H1 (cell line): ENCODE measurements around the gene ZNF318. TPM values are rescaled to one million over a fixed set of nuclear protein-coding genes. Genes with fewer than 3 reads are reported as not detected.

Experiments used
- CTCF ChIA-PET: fragments of 300-600 bp; sonication (Branson Sonifier 250); formaldehyde crosslinking; loops from one replicate; lab custom pipeline; 2021; ENCODE audit not compliant: partially characterized antibody; lab: Charles Lee
- POLR2A ChIA-PET: fragments of 300-600 bp; sonication (Branson Sonifier 250); formaldehyde crosslinking; loops from one replicate; lab custom pipeline; 2021; ENCODE audit warnings: inconsistent platforms; ENCODE audit not compliant: partially characterized antibody; lab: Charles Lee
- DNase-seq, 2 experiments: peaks; one replicate each; pipeline versions ENCODE4 v3.0.0 to v3.0.0-alpha.2; 2010 to 2022; ENCODE audit warnings: low spot score in 2 of 2, low read depth in 1 of 2, mixed read lengths in 1 of 2
- FAIRE-seq: peaks from 2 replicates; lab custom pipeline; 2011; peaks lifted over from hg19 to GRCh38; lab: Jason Lieb, UNC
- H2AFZ ChIP-seq: 2 replicates; pipeline ENCODE4 v1.8.1; 2012; ENCODE audit warnings: low read length, inconsistent platforms
- H2AK5ac ChIP-seq: 2 replicates; pipeline ENCODE4 v1.6.1; 2013; ENCODE audit warnings: low read depth, low read length
- H2BK120ac ChIP-seq: replicated peaks from 2 replicates; pipeline ENCODE3; 2013; ENCODE audit warnings: low read depth, low read length, inconsistent platforms
- H2BK12ac ChIP-seq: 2 replicates; pipeline ENCODE4 v1.6.1; 2013; ENCODE audit warnings: low read depth, low read length
- H2BK15ac ChIP-seq: 2 replicates; pipeline ENCODE4 v1.6.1; 2013; ENCODE audit warnings: low read length
- H2BK20ac ChIP-seq: 2 replicates; pipeline ENCODE4 v1.6.1; 2013; ENCODE audit warnings: low read length
- H2BK5ac ChIP-seq: 2 replicates; pipeline ENCODE4 v1.6.1; 2013; ENCODE audit warnings: low read depth, low read length
- H3K14ac ChIP-seq: 2 replicates; pipeline ENCODE4 v1.6.1; 2013; ENCODE audit warnings: inconsistent platforms; ENCODE audit not compliant: insufficient read length
- H3K18ac ChIP-seq: 2 replicates; pipeline ENCODE4 v1.6.1; 2013; ENCODE audit warnings: low read length; ENCODE audit errors: extremely low read depth
- H3K23ac ChIP-seq: 2 replicates; pipeline ENCODE4 v1.6.1; 2013; ENCODE audit warnings: inconsistent platforms; ENCODE audit not compliant: insufficient read length
- H3K23me2 ChIP-seq: 2 replicates; pipeline ENCODE4 v1.6.1; 2013; ENCODE audit warnings: low read depth, low read length
- H3K27ac ChIP-seq: 2 replicates; pipeline ENCODE4 v1.6.1; 2011; ENCODE audit warnings: low read depth, low read length, inconsistent platforms
- H3K27me3 ChIP-seq, 4 experiments: replicated peaks in 1 of 4; 1 replicate in 1 of 4; 2 replicates in 3 of 4; pipeline versions ENCODE4 v1.6.1 to v1.8.1; 2011 to 2013; ENCODE audit warnings: low read length in 3 of 4, mild to moderate bottlenecking in 3 of 4, inconsistent platforms in 2 of 4, mixed read lengths in 2 of 4, moderate library complexity in 1 of 4; ENCODE audit not compliant: control insufficient read depth in 3 of 4, insufficient read depth in 3 of 4; ENCODE audit errors: extremely low read depth in 1 of 4
- H3K36me3 ChIP-seq, 4 experiments: 2 replicates each; pipeline versions ENCODE4 v1.6.1 to v1.8.1; 2011 to 2013; ENCODE audit warnings: mild to moderate bottlenecking in 4 of 4, low read length in 3 of 4, moderate library complexity in 2 of 4, control low read depth in 1 of 4, inconsistent platforms in 1 of 4; ENCODE audit not compliant: insufficient read depth in 4 of 4, control insufficient read depth in 2 of 4
- H3K4ac ChIP-seq: replicated peaks from 2 replicates; pipeline ENCODE3; 2013; ENCODE audit warnings: low read length, low read depth, mixed read lengths, inconsistent platforms; ENCODE audit not compliant: insufficient read length
- H3K4me1 ChIP-seq, 4 experiments: replicated peaks in 1 of 4; 1 replicate in 1 of 4; 2 replicates in 3 of 4; pipeline versions ENCODE4 v1.6.1 to v1.8.1; 2011 to 2013; ENCODE audit warnings: low read length in 3 of 4, inconsistent platforms in 2 of 4, mixed read lengths in 1 of 4; ENCODE audit not compliant: insufficient read depth in 4 of 4, control insufficient read depth in 3 of 4
- H3K4me2 ChIP-seq, 2 experiments: 2 replicates each; pipeline versions ENCODE4 v1.6.1 to v1.8.1; 2011 to 2013; ENCODE audit warnings: low read depth in 2 of 2, low read length in 2 of 2, control low read depth in 1 of 2, inconsistent platforms in 1 of 2, mild to moderate bottlenecking in 1 of 2; ENCODE audit not compliant: insufficient read depth in 1 of 2
- H3K4me3 ChIP-seq, 4 experiments: fragments of 200-600, 300-600 bp in 1 of 4; sonication (generic), shearing (Covaris generic), sonication (Bioruptor Twin) in 1 of 4; 2 replicates each; pipeline versions ENCODE4 v1.5.1 to v1.8.1; 2011 to 2016; ENCODE audit warnings: low read length in 4 of 4, low read depth in 3 of 4, control low read depth in 2 of 4, inconsistent platforms in 2 of 4, mild to moderate bottlenecking in 2 of 4, mixed read lengths in 1 of 4, moderate library complexity in 1 of 4; ENCODE audit not compliant: insufficient read depth in 2 of 4; ENCODE audit errors: extremely low read depth in 1 of 4
- H3K56ac ChIP-seq: replicated peaks from 2 replicates; pipeline ENCODE3; 2013; ENCODE audit warnings: low read depth, mild to moderate bottlenecking, mixed read lengths, low read length, inconsistent platforms; ENCODE audit not compliant: insufficient read length
- H3K79me1 ChIP-seq: 2 replicates; pipeline ENCODE4 v1.6.1; 2013; ENCODE audit warnings: low read depth, low read length, control low read depth
- H3K79me2 ChIP-seq, 2 experiments: 2 replicates each; pipeline versions ENCODE4 v1.6.1 to v1.8.1; 2012 to 2013; ENCODE audit warnings: low read length in 2 of 2, mild to moderate bottlenecking in 2 of 2, inconsistent platforms in 1 of 2; ENCODE audit not compliant: insufficient read depth in 2 of 2, control insufficient read depth in 1 of 2
- H3K9ac ChIP-seq, 4 experiments: replicated peaks in 1 of 4; 1 replicate in 1 of 4; 2 replicates in 3 of 4; pipeline versions ENCODE4 v1.6.1 to v1.8.1; 2011 to 2013; ENCODE audit warnings: low read depth in 3 of 4, low read length in 3 of 4, control low read depth in 2 of 4, mild to moderate bottlenecking in 2 of 4, moderate library complexity in 2 of 4, inconsistent platforms in 1 of 4; ENCODE audit errors: extremely low read depth in 1 of 4
- H3K9me3 ChIP-seq, 2 experiments: 2 replicates each; pipeline versions ENCODE4 v1.6.1 to v1.8.1; 2012 to 2013; ENCODE audit warnings: mild to moderate bottlenecking in 2 of 2, moderate library complexity in 2 of 2, control low read depth in 1 of 2, inconsistent platforms in 1 of 2, low read depth in 1 of 2, low read length in 1 of 2, mixed read lengths in 1 of 2; ENCODE audit not compliant: insufficient read depth in 2 of 2
- H4K20me1 ChIP-seq, 2 experiments: replicated peaks in 1 of 2; 2 replicates each; pipeline versions ENCODE3 to v1.8.1; 2011 to 2013; ENCODE audit warnings: inconsistent platforms in 2 of 2, low read length in 2 of 2, mild to moderate bottlenecking in 1 of 2; ENCODE audit not compliant: insufficient read depth in 2 of 2, control insufficient read depth in 1 of 2
- H4K5ac ChIP-seq: 2 replicates; pipeline ENCODE4 v1.6.1; 2013; ENCODE audit warnings: low read length, low read depth, mixed read lengths, inconsistent platforms; ENCODE audit not compliant: insufficient read length
- H4K8ac ChIP-seq: 2 replicates; pipeline ENCODE4 v1.8.0; 2013; ENCODE audit warnings: mild to moderate bottlenecking, moderate library complexity, low read length, inconsistent platforms; ENCODE audit not compliant: insufficient read depth; ENCODE audit errors: extremely low read depth
- H4K91ac ChIP-seq: replicated peaks from 2 replicates; pipeline ENCODE3; 2013; ENCODE audit warnings: low read length, mixed read lengths, inconsistent platforms; ENCODE audit not compliant: insufficient read length
- KDM1A ChIP-seq: fragments of 200-600, 300-600 bp; sonication (generic); IDR thresholded peaks from 2 replicates; pipeline ENCODE4 v1.7.1; 2016; ENCODE audit warnings: mild to moderate bottlenecking, low read length, borderline replicate concordance
- RAD21 ChIP-seq, 2 experiments: IDR thresholded peaks in 1 of 2; conservative IDR thresholded peaks in 1 of 2; 2 replicates each; pipeline ENCODE4 v1.6.1; 2011; ENCODE audit warnings: low read depth in 2 of 2, low read length in 2 of 2, improper control_type of control experiment in 1 of 2, inconsistent platforms in 1 of 2, mild to moderate bottlenecking in 1 of 2, moderate library complexity in 1 of 2
- WGBS, 2 experiments: shearing (Covaris generic) in 1 of 2; methylation state at CpG; one replicate each; pipeline versions ENCODE4 v1.1.6 to v1.1.7; 2013 to 2015; ENCODE audit warnings: low lambda C conversion rate in 2 of 2, mixed read lengths in 2 of 2, inconsistent platforms in 1 of 2, low coverage in 1 of 2, missing lambda C conversion rate in 1 of 2; ENCODE audit not compliant: insufficient replicate concordance in 2 of 2, insufficient coverage in 1 of 2, insufficient read length in 1 of 2; ENCODE audit errors: extremely low coverage in 1 of 2, missing lambda C conversion rate in 1 of 2; 5-methylcytosine and 5-hydroxymethylcytosine counted together
- polyA plus RNA-seq, 7 experiments: library from polyadenylated mRNA; depleted of rRNA in 3 of 7; stranded (reverse) in 5 of 7; unstranded in 2 of 7; fragments of >200 nt in 5 of 7; fragments of 200-250 nt in 2 of 7; gene quantifications; 1 replicate in 5 of 7; 2 replicates in 1 of 7; 4 replicates in 1 of 7; pipeline versions ENCODE4 v1.2.1 to v1.2.3, GENCODE V29; 2011 to 2013; ENCODE audit warnings: missing spikeins in 2 of 7, mixed read lengths in 2 of 7
- total RNA-seq: library from RNA; stranded (reverse); fragmentation: NEBNext Ultra II Directional; extraction: Animal tissue kit (Norgen Biotek cat#: 25700); gene quantifications from 2 replicates; pipeline ENCODE4 v1.2.1, GENCODE V29; 2021

ZNF318 gene
- total and polyA plus RNA-seq, 2 of the 8 experiments (the other 6 are each of a cell fraction or from before 2014, with no cell fraction given) = 10.2 to 22.1 TPM

- Histone ChIP-seq H3K23me2 (no peaks in the 10 kb centered on the region), H4K8ac (no peak overlapping the region), H2BK5ac (no peak overlapping the region), H3K79me1 (no peaks in the 10 kb centered on the region), H2AFZ (no peak overlapping the region), H2AK5ac (no peak overlapping the region), H3K27ac (no peak overlapping the region), H4K91ac (no peak overlapping the region), H3K9ac (no peak overlapping the region), H3K4ac (no peak overlapping the region), H3K4me1 (no peaks in the 10 kb centered on the region), H2BK120ac (no peak overlapping the region), H2BK15ac (peak overlapping the region; percentile 12; the same call in 1 of the 2 replicates), H2BK20ac (no peak overlapping the region), H4K20me1 (no peaks in the 10 kb centered on the region), H3K9me3 (no peaks in the 10 kb centered on the region), H3K14ac (no peak overlapping the region), H3K18ac (no peak overlapping the region), H3K56ac (no peak overlapping the region), H3K23ac (no peak overlapping the region), H3K79me2 (no peaks in the 10 kb centered on the region), H4K5ac (no peak overlapping the region), H3K27me3 (no peaks in the 10 kb centered on the region), H3K36me3 (no peaks in the 10 kb centered on the region), H3K4me3 (no peak overlapping the region), H2BK12ac (no peak overlapping the region), H3K4me2 (no peak overlapping the region)
- no peak for DNase-seq
- WGBS, 2 experiments = 100% methylated on average over 1 of the region's 1 CpG; no CpG with 5 or more reads in 1 of the 2 experiments
- FAIRE-seq = no peak
- TF ChIP-seq KDM1A (no peak), RAD21 (IDR thresholded peaks at IDR 0.05 in 1 of 2, conservative IDR thresholded peaks at IDR 0.05 in 1 of 2; ENCODE audit: low read depth in 2 of 2, low read length in 2 of 2) (no peak)
- ChIA-PET POLR2A (no interaction called here), CTCF (no interaction called here)
Measured at GRCh38 chr6:43407296-43407695, 37.8 kb upstream of the ZNF318 start.
